Measurements from ENCODE around the gene C12orf60.
"Not testable (repeated sequence)": the region's sequence is repeated elsewhere in the genome, so short reads cannot be mapped to it uniquely, and the experiment has no call there.

Gene C12orf60

GRCh38 chr12:14803011-14803829 is at the start of gene C12orf60, which contains the start of gene WBP11:
Gene C12orf60 (plus strand): TSS chr12:14803670. CDS start chr12:14822936, 19,266 bp downstream.
Gene WBP11 (minus strand): TSS chr12:14803478. CDS start chr12:14801383, 2,095 bp downstream.
- peak; percentile 42 to 74 (median 61) for DNase-seq

GRCh38 chr12:14756334-14757143 is 46.9 kb upstream of the C12orf60 start:
- DNase-seq, result no peak

- not testable (repeated sequence) for DNase-seq
These were observed 43.7 kb upstream of the C12orf60 start for GRCh38 chr12:14759711-14760280.

- no peak for DNase-seq
These were observed 38.1 kb upstream of the C12orf60 start for GRCh38 chr12:14765398-14765797.

GRCh38 chr12:14766020-14766419 is 37.5 kb upstream of the C12orf60 start:
- DNase-seq, result not testable (repeated sequence)

GRCh38 chr12:14766649-14767215 is 36.7 kb upstream of the C12orf60 start:
- DNase-seq, result no peak

GRCh38 chr12:14767617-14768016 is 35.9 kb upstream of the C12orf60 start:
- DNase-seq, result no peak

GRCh38 chr12:14768823-14769405 is 34.6 kb upstream of the C12orf60 start:
- no peak for DNase-seq

- no peak for DNase-seq
These were observed 34.0 kb upstream of the C12orf60 start for GRCh38 chr12:14769466-14769968.

GRCh38 chr12:14769969-14770495 is 33.4 kb upstream of the C12orf60 start:
- peak; percentile 69 to 81 (median 78) for DNase-seq

- DNase-seq, result peak; percentile 77 to 94 (median 84)
These were observed 32.7 kb upstream of the C12orf60 start for GRCh38 chr12:14770496-14771461.

- peak in 2 of 4 experiments; percentile 24 to 32 for DNase-seq
These were observed 31.8 kb upstream of the C12orf60 start for GRCh38 chr12:14771651-14772137.

GRCh38 chr12:14772946-14773345 is 30.5 kb upstream of the C12orf60 start:
- DNase-seq, result no peak

- DNase-seq, result peak in 2 of 4 experiments; percentile 36 to 47
These were observed 29.8 kb upstream of the C12orf60 start for GRCh38 chr12:14773685-14774073.

GRCh38 chr12:14774074-14774905 is 29.2 kb upstream of the C12orf60 start:
- DNase-seq, result peak; percentile 58 to 78 (median 68)

- peak in 1 of 4 experiments; percentile 27 for DNase-seq
These were observed 28.4 kb upstream of the C12orf60 start for GRCh38 chr12:14774906-14775635.

GRCh38 chr12:14775636-14775980 is 27.9 kb upstream of the C12orf60 start:
- DNase-seq, result no peak

- DNase-seq, result no peak
These were observed 27.1 kb upstream of the C12orf60 start for GRCh38 chr12:14776236-14776961.

Data from activated naive CD4-positive, alpha-beta T cell (primary cell).